ENCODE data around the gene CNOT4. TPM values are rescaled to one million over a fixed set of nuclear protein-coding genes. Genes with fewer than 3 reads are reported as not detected.
"Not testable (repeated sequence)": the region's sequence is repeated elsewhere in the genome, so short reads cannot be mapped to it uniquely, and the experiment has no call there.

The CNOT4 gene
- total RNA-seq, 2 experiments from 2014 or later: 17.7 to 22.6 TPM

DNA sequence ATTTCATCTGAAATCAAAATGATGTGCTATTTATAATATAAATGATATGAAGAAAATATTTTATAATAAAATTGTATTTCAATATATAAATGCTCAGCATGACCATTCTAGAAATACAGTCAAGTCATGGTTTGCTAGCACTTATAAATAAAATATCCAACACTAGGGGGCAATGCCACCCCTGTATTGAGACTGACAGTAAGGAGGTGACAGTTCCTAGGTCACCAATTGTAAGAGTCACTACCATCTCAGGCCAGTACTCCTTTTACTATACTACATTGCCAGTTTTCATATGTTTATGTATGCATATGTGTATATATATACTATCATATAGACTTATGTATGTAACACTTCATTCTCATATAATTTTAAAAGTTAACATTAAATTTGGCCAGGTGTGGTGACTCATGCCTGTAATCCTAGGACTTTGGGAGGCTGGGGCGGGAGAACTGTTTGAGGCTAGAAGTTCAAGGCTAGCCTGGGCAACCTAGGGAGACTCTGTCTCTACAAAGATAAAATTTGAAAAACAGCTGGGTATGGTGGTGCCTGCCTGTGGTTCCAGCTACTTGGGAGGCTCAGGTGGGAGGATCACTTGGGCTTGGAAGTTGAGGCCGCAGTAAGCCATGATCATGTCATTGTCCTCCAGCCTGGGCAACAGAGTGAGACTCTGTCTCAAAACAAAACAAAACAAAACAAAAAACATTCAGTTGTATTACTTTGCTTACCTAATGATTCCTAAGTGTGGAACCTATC lies 2.4 kb upstream of the CNOT4 start:
- Mint-ChIP-seq H3K27ac (no peak overlapping the region), H3K27me3 (no peaks in the 10 kb centered on the region), H3K4me1 (peaks cover 10% of the 10 kb centered on the region), H3K36me3 (ENCODE audit: low read depth) (no peaks in the 10 kb centered on the region), H3K4me3 (no peak overlapping the region), H3K9me3 (ENCODE audit: low read depth) (no peaks in the 10 kb centered on the region)
- POLR2A ChIA-PET: no interaction called here
- DNase-seq (peak; percentile 37), ATAC-seq (peak; percentile 16)
- CTCF ChIA-PET: interaction anchor here (0.6 kb wide), 1 partner anchor 74 kb away, joined by 3 read pairs; no protein-coding TSS in a partner anchor
- intact Hi-C loops (cut with DNase I, micrococcal nuclease): loop anchor here (1.0 to 5.0 kb wide), 3 partner anchors 132 to 465 kb away; partner anchors contain the start of gene MTPN (in 1 of the 2)

- Mint-ChIP-seq H3K4me3 (no peak overlapping the region), H3K36me3 (ENCODE audit: low read depth) (peaks cover 4% of the 10 kb centered on the region), H3K4me1 (peaks cover 17% of the 10 kb centered on the region), H3K9me3 (ENCODE audit: low read depth) (no peaks in the 10 kb centered on the region), H3K27ac (no peak overlapping the region), H3K27me3 (no peaks in the 10 kb centered on the region)
- peak; percentile 16 for DNase-seq
- POLR2A ChIA-PET: interaction anchor here (0.5 kb wide), 1 partner anchor 49 kb away, joined by 3 read pairs; no protein-coding TSS in a partner anchor
- CTCF ChIA-PET: interaction anchor here (0.6 to 0.7 kb wide), 2 partner anchors 135 to 824 kb away, joined by 3 to 4 read pairs; no protein-coding TSS in a partner anchor
- no peak for ATAC-seq
- intact Hi-C loops (cut with DNase I, micrococcal nuclease): loop anchor here (1.0 to 5.0 kb wide), 8 partner anchors 47 to 864 kb away; partner anchors contain the start of genes MTPN (in 2 of the 2), NUP205 (in 2 of the 2), STMP1 (in 2 of the 2) and WDR91 (in 2 of the 2)
These were observed 786 bp upstream of the CNOT4 start for GRCh38 chr7:135510592-135511183.

DNA sequence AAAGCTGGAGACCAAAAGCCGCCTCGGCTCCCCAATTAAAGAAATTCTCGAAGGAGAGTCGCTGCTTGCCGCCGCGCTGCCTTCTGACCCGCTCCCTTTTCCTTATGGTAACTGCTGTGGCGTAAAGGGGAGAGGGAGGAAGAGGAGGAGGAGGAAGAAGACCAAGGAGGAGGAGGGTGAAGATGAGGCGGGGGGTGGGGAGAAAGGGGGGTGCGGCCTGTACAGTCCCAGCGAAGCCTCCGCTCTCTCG lies 388 bp downstream of the CNOT4 start:
- Mint-ChIP-seq H3K4me1 (peaks cover 20% of the 10 kb centered on the region), H3K27me3 (no peaks in the 10 kb centered on the region), H3K36me3 (ENCODE audit: low read depth) (peaks cover 8% of the 10 kb centered on the region), H3K4me3 (no peak overlapping the region), H3K27ac (no peak overlapping the region), H3K9me3 (ENCODE audit: low read depth) (no peaks in the 10 kb centered on the region)
- CTCF ChIA-PET: interaction anchor here (0.6 to 0.8 kb wide), 4 partner anchors 9 to 153 kb away, joined by 3 to 5 read pairs (median 3); partner anchors contain the start of gene STMP1
- intact Hi-C loops (cut with DNase I, micrococcal nuclease): loop anchor here (1.0 to 2.0 kb wide), 3 partner anchors 49 to 97 kb away; no protein-coding TSS in a partner anchor
- ATAC-seq (no peak), DNase-seq (no peak)
- POLR2A ChIA-PET: interaction anchor here (0.5 kb wide), 1 partner anchor 297 kb away, joined by 8 read pairs; no protein-coding TSS in a partner anchor

DNA sequence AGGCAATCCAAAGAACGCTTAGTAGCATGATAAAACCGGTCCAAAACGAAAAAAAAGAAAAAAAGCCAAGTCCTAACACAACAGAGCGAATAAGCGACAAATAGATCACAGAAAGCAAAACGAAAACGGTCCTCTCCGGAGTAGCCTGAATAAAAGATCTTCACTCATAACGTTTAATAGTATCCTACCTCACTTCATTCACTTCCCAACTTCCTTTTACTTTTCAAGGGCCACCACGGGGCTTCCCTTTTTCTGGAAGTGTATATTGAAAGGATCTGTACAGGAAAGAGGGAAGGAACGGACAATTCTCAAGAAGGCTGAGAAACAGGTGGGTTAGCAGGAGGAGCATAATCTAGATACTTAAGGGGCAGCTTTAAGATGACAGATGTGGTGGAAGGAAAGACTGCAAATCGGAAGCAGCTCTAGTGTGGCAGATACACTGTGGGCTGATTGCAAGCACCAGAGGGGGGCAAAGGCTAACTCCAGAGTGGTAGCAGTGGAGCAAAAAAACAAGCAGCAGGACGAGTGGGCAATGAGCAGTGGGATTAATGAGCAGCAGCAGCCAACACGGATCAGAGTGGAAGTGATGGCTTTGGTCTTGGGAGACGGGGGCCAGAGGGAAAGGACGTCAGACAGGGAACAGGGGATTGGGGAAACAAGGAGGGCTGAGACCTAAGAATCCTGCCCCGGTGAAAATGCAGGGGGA lies 866 bp downstream of the CNOT4 start:
- H3K27ac Mint-ChIP-seq: no peak overlapping the region
- H3K36me3 Mint-ChIP-seq (ENCODE audit: low read depth): peaks cover 8% of the 10 kb centered on the region
- POLR2A ChIA-PET: interaction anchor here (0.5 kb wide), 2 partner anchors 63 to 296 kb away, joined by 8 read pairs; no protein-coding TSS in a partner anchor
- H3K4me3 Mint-ChIP-seq: no peak overlapping the region
- peak; percentile 54 for DNase-seq
- H3K27me3 Mint-ChIP-seq: no peaks in the 10 kb centered on the region
- peaks cover 20% of the 10 kb centered on the region for H3K4me1 Mint-ChIP-seq
- ATAC-seq: peak; percentile 16
- CTCF ChIA-PET: interaction anchor here (0.6 to 0.8 kb wide), 5 partner anchors 9 to 235 kb away, joined by 3 to 5 read pairs (median 3); partner anchors contain the start of gene STMP1
- intact Hi-C loops (cut with DNase I, micrococcal nuclease): loop anchor here (1.0 to 2.0 kb wide), 3 partner anchors 48 to 96 kb away; no protein-coding TSS in a partner anchor
- H3K9me3 Mint-ChIP-seq (ENCODE audit: low read depth): no peaks in the 10 kb centered on the region

DNA sequence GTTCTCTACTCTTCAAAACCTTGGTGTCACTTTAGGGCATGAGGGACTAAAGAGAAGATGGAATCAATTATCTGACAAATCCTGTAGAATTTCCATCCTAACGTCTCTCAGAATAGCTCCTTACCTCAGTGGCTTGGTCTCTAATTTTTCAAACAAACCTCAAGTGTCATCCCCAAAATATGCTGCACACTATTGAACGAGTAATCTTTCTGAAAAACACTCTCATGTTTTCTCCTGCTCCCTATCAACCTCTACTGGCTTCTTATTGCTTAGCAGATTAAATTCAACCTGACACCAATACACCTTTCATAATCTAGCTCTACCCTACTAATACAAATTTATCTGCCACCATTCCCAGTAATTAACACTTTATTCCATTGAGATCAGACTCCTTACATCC lies 8.5 kb downstream of the CNOT4 start:
- intact Hi-C loops (cut with DNase I, micrococcal nuclease): no loop called here
- no peak overlapping the region for H3K4me3 Mint-ChIP-seq

GRCh38 chr7:135499818-135500217 lies 10.1 kb downstream of the CNOT4 start:
- ATAC-seq (no peak), DNase-seq (no peak)
- Mint-ChIP-seq H3K9me3 (ENCODE audit: low read depth) (no peaks in the 10 kb centered on the region), H3K4me1 (peaks cover 46% of the 10 kb centered on the region), H3K27me3 (no peaks in the 10 kb centered on the region), H3K27ac (peak overlapping the region; percentile 72), H3K4me3 (no peak overlapping the region), H3K36me3 (ENCODE audit: low read depth) (peaks cover 2% of the 10 kb centered on the region)
- ChIA-PET CTCF (interaction anchor here (1.0 kb wide), 1 partner anchor 9 kb away, joined by 3 read pairs; no protein-coding TSS in a partner anchor), POLR2A (no interaction called here)
- intact Hi-C loops (cut with DNase I, micrococcal nuclease): no loop called here

More for the DNA sequence above, 8.5 kb downstream of the CNOT4 start:
- DNase-seq (no peak), ATAC-seq (no peak)
- Mint-ChIP-seq H3K9me3 (ENCODE audit: low read depth) (no peaks in the 10 kb centered on the region), H3K36me3 (ENCODE audit: low read depth) (peaks cover 5% of the 10 kb centered on the region), H3K27ac (no peak overlapping the region), H3K4me1 (peaks cover 47% of the 10 kb centered on the region), H3K27me3 (no peaks in the 10 kb centered on the region)
- POLR2A ChIA-PET: no interaction called here
- CTCF ChIA-PET: interaction anchor here (0.7 to 0.8 kb wide), 2 partner anchors 12 to 58 kb away, joined by 3 read pairs; no protein-coding TSS in a partner anchor

DNA sequence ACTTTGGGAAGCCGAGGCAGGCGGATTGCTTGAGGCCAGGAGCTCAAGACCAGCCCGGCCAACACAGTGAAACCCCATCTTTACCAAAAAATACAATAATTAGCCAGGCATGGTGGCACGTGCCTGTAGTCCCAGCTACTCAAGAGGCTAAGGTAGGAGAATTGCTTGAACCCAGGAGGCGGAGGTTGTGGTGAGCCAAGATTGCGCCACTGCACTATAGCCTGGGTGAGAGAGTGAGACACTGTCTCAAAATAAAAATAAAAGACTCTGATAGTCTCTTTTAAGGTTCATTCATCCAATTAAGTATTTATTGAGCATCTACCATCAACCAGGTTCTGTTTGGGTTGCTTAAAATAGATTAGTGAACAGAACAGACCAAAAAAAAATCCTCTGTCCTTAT lies 12.7 kb downstream of the CNOT4 start:
- H3K4me3 Mint-ChIP-seq; H3K27me3 Mint-ChIP-seq; ATAC-seq; H3K9me3 Mint-ChIP-seq (ENCODE audit: low read depth); DNase-seq; intact Hi-C loops (cut with DNase I, micrococcal nuclease); H3K36me3 Mint-ChIP-seq (ENCODE audit: low read depth); H3K27ac Mint-ChIP-seq; CTCF ChIA-PET: not testable (repeated sequence)
- POLR2A ChIA-PET: interaction anchor here (0.8 kb wide), 1 partner anchor 18 kb away, joined by 4 read pairs; no protein-coding TSS in a partner anchor
- H3K4me1 Mint-ChIP-seq: peaks cover 44% of the 10 kb centered on the region

- intact Hi-C loops (cut with DNase I, micrococcal nuclease): no loop called here
- no peak for ATAC-seq
- ChIA-PET POLR2A (no interaction called here), CTCF (no interaction called here)
- Mint-ChIP-seq H3K4me3 (no peak overlapping the region), H3K36me3 (ENCODE audit: low read depth) (peaks cover under 1% of the 10 kb centered on the region), H3K9me3 (ENCODE audit: low read depth) (no peaks in the 10 kb centered on the region), H3K27me3 (no peaks in the 10 kb centered on the region), H3K27ac (no peak overlapping the region), H3K4me1 (peaks cover 14% of the 10 kb centered on the region)
- no peak for DNase-seq
These were observed 16.5 kb downstream of the CNOT4 start for GRCh38 chr7:135493362-135493761.

- CTCF ChIA-PET: interaction anchor here (0.6 to 0.9 kb wide), 2 partner anchors 11 to 76 kb away, joined by 3 read pairs; no protein-coding TSS in a partner anchor
- intact Hi-C loops (cut with DNase I, micrococcal nuclease): no loop called here
These were observed 17.8 kb downstream of the CNOT4 start for GRCh38 chr7:135492151-135492550.

GRCh38 chr7:135490783-135491182 lies 19.1 kb downstream of the CNOT4 start:
- POLR2A ChIA-PET: no interaction called here
- Mint-ChIP-seq H3K27ac (no peak overlapping the region), H3K27me3 (no peaks in the 10 kb centered on the region), H3K9me3 (ENCODE audit: low read depth) (no peaks in the 10 kb centered on the region), H3K4me3 (no peak overlapping the region), H3K36me3 (ENCODE audit: low read depth) (peaks cover 2% of the 10 kb centered on the region), H3K4me1 (peaks cover 14% of the 10 kb centered on the region)
- CTCF ChIA-PET: no interaction called here
- intact Hi-C loops (cut with DNase I, micrococcal nuclease): no loop called here
- DNase-seq (no peak), ATAC-seq (no peak)

More at GRCh38 chr7:135492151-135492550, 17.8 kb downstream of the CNOT4 start:
- ATAC-seq (peak; percentile 9), DNase-seq (no peak)
- no peaks in the 10 kb centered on the region for H3K9me3 Mint-ChIP-seq (ENCODE audit: low read depth)
- POLR2A ChIA-PET: no interaction called here
- H3K4me1 Mint-ChIP-seq: peaks cover 9% of the 10 kb centered on the region
- H3K36me3 Mint-ChIP-seq (ENCODE audit: low read depth): peaks cover 2% of the 10 kb centered on the region
- H3K4me3 Mint-ChIP-seq: no peak overlapping the region
- no peaks in the 10 kb centered on the region for H3K27me3 Mint-ChIP-seq
- H3K27ac Mint-ChIP-seq: no peak overlapping the region

DNA sequence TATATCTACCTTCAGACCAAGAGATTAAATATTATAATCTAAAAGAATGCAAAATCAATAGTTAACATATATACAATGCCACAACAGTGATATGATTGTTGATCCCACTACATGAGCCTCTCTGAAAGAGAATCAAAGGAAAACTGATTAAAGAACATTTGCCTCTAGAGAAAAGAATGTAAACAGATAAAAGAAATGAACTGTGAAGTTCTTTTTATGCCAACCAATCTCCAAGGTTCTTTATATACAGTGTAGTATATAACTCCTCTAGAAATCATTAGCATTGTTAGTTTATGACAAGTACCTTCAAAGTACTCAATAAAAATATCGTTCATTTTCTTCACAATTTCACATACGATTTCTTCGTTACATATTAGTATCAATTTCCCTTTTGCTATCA lies 20.1 kb downstream of the CNOT4 start:
- ATAC-seq (no peak), DNase-seq (no peak)
- H3K36me3 Mint-ChIP-seq (ENCODE audit: low read depth): peaks cover 2% of the 10 kb centered on the region
- H3K4me3 Mint-ChIP-seq: no peak overlapping the region
- CTCF ChIA-PET: interaction anchor here (0.7 kb wide), 1 partner anchor 11 kb away, joined by 3 read pairs; no protein-coding TSS in a partner anchor
- POLR2A ChIA-PET: no interaction called here
- no peak overlapping the region for H3K27ac Mint-ChIP-seq
- intact Hi-C loops (cut with DNase I, micrococcal nuclease): no loop called here
- H3K27me3 Mint-ChIP-seq: no peaks in the 10 kb centered on the region
- peaks cover 14% of the 10 kb centered on the region for H3K4me1 Mint-ChIP-seq
- no peaks in the 10 kb centered on the region for H3K9me3 Mint-ChIP-seq (ENCODE audit: low read depth)
